Fibroblast of lung (primary cell): ENCODE results near the gene CLDN2.

ENCODE experiments used
- EZH2 ChIP-seq: IDR thresholded peaks from 2 replicates; pipeline ENCODE4 v1.5.1; 2012; ENCODE audit warnings: low read length, control low read depth, mild to moderate bottlenecking; ENCODE audit errors: missing control alignments
- TF ChIP-seq, protein P1 (sequence below), 2 donors: IDR thresholded peaks in 1 of 2; conservative IDR thresholded peaks in 1 of 2; 1 replicate in 1 of 2; 2 replicates in 1 of 2; pipeline ENCODE4 v1.5.1; 2011 to 2012; ENCODE audit warnings: low read length in 2 of 2, control low read depth in 1 of 2, inconsistent platforms in 1 of 2, low read depth in 1 of 2, mild to moderate bottlenecking in 1 of 2

DNA sequence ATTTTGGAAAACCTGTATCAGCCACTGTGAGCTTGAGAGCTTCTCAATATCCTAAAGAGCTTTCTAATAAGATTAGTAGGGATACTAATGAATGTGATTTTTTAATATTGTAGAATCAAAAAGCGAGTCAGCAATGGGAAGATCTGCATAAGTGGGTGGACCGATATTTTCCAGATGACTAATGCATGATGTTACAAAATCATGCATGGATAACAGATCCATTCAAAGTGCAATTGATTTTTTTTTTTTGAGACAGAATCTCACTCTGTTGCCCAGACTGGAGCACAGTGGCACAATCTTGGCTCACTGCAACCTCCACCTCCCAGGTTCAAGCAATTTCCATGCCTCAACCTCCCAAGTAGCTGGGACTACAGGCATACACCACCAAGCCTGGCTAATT, 7.3 kb upstream of the CLDN2 start:
- TF ChIP-seq, protein P1, sequence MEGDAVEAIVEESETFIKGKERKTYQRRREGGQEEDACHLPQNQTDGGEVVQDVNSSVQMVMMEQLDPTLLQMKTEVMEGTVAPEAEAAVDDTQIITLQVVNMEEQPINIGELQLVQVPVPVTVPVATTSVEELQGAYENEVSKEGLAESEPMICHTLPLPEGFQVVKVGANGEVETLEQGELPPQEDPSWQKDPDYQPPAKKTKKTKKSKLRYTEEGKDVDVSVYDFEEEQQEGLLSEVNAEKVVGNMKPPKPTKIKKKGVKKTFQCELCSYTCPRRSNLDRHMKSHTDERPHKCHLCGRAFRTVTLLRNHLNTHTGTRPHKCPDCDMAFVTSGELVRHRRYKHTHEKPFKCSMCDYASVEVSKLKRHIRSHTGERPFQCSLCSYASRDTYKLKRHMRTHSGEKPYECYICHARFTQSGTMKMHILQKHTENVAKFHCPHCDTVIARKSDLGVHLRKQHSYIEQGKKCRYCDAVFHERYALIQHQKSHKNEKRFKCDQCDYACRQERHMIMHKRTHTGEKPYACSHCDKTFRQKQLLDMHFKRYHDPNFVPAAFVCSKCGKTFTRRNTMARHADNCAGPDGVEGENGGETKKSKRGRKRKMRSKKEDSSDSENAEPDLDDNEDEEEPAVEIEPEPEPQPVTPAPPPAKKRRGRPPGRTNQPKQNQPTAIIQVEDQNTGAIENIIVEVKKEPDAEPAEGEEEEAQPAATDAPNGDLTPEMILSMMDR (conservative IDR thresholded peaks at IDR 0.05 in 1 of 2, IDR thresholded peaks at IDR 0.05 in 1 of 2; ENCODE audit: low read depth in 1 of 2, low read length in 2 of 2): no peak
- TF ChIP-seq EZH2: no peak
